HEK293 (cell line): ENCODE data around the gene VEZT.

Experiments used
- CTCF ChIA-PET: fragments of 350-600 bp; formaldehyde crosslinking; extraction: SDS; loops from one replicate; lab custom pipeline; 2021; ENCODE audit warnings: antibody characterized with exemption; lab: Yijun Ruan, JAX
- POLR2A ChIA-PET: fragments of 300-600 bp; formaldehyde crosslinking; extraction: SDS; loops from one replicate; lab custom pipeline; 2020; ENCODE audit warnings: antibody characterized with exemption, inconsistent platforms; lab: Yijun Ruan, JAX
- H3K27ac ChIP-seq: fragments of 200-500 bp; sonication (Bioruptor generic); 2 replicates; pipeline ENCODE4 v1.5.1; 2014; ENCODE audit warnings: low read depth, low read length, control low read depth, inconsistent platforms; ENCODE audit errors: extremely low read depth
- H3K36me3 ChIP-seq, 2 experiments: fragments of 200-500 bp in 1 of 2; sonication (Bioruptor generic) in 1 of 2; 1 replicate in 1 of 2; 2 replicates in 1 of 2; pipeline ENCODE4 v1.5.1; 2014 to 2017; ENCODE audit warnings: inconsistent platforms in 2 of 2, low read length in 2 of 2; ENCODE audit not compliant: control insufficient read depth in 2 of 2, insufficient read depth in 1 of 2
- H3K4me1 ChIP-seq: fragments of 200-500 bp; sonication (Bioruptor generic); 2 replicates; pipeline ENCODE4 v1.5.1; 2014; ENCODE audit warnings: mild to moderate bottlenecking, low read length, inconsistent platforms; ENCODE audit not compliant: control insufficient read depth, insufficient read depth
- H3K4me3 ChIP-seq: 2 replicates; pipeline ENCODE4 v1.5.1; 2011; ENCODE audit warnings: low read depth, mild to moderate bottlenecking, control low read depth, low read length, moderate library complexity
- H3K9me3 ChIP-seq: fragments of 200-500 bp; sonication (Bioruptor generic); 2 replicates; pipeline ENCODE4 v1.5.1; 2014; ENCODE audit warnings: low read depth, low read length, inconsistent platforms; ENCODE audit not compliant: control insufficient read depth, insufficient read depth
- GLIS1 ChIP-seq: fragments of 450-650 bp; formaldehyde crosslinking; IDR thresholded peaks from 2 replicates; pipeline ENCODE4 v1.5.1; 2016; ENCODE audit warnings: missing biosample characterization, missing genetic modification characterization
- PRDM1 ChIP-seq: fragments of 450-650 bp; formaldehyde crosslinking; IDR thresholded peaks from 2 replicates; pipeline ENCODE4; 2016; ENCODE audit warnings: missing biosample characterization, missing genetic modification characterization
- SALL2 ChIP-seq: fragments of 450-650 bp; formaldehyde crosslinking; IDR thresholded peaks from 2 replicates; pipeline ENCODE4 v1.5.0; 2017; ENCODE audit warnings: missing biosample characterization, mild to moderate bottlenecking, missing genetic modification characterization, borderline replicate concordance
- SP7 ChIP-seq: fragments of 450-650 bp; formaldehyde crosslinking; IDR thresholded peaks from 2 replicates; pipeline ENCODE4 v1.5.1; 2016; ENCODE audit warnings: missing biosample characterization, missing genetic modification characterization
- TRIM28 ChIP-seq: IDR thresholded peaks from 2 replicates; pipeline ENCODE4 v1.6.1; 2011; ENCODE audit warnings: low read length, control low read depth, borderline replicate concordance
- ZBTB1 ChIP-seq: fragments of 450-650 bp; formaldehyde crosslinking; IDR thresholded peaks from 2 replicates; pipeline ENCODE4 v1.5.1; 2016; ENCODE audit warnings: missing biosample characterization, missing genetic modification characterization
- ZBTB10 ChIP-seq: fragments of 450-650 bp; formaldehyde crosslinking; IDR thresholded peaks from 2 replicates; pipeline ENCODE4 v1.5.1; 2016; ENCODE audit warnings: missing biosample characterization, missing genetic modification characterization
- ZBTB17 ChIP-seq: fragments of 450-650 bp; formaldehyde crosslinking; IDR thresholded peaks from 2 replicates; pipeline ENCODE4 v1.5.1; 2016; ENCODE audit warnings: missing biosample characterization, missing genetic modification characterization
- ZFP37 ChIP-seq: fragments of 450-650 bp; formaldehyde crosslinking; IDR thresholded peaks from 2 replicates; pipeline ENCODE4 v1.5.1; 2016; ENCODE audit warnings: missing biosample characterization, missing genetic modification characterization
- ZNF133 ChIP-seq: fragments of 450-650 bp; formaldehyde crosslinking; IDR thresholded peaks from 2 replicates; pipeline ENCODE4 v1.5.1; 2016; ENCODE audit warnings: missing biosample characterization, missing genetic modification characterization
- ZNF174 ChIP-seq: fragments of 450-650 bp; formaldehyde crosslinking; IDR thresholded peaks from 2 replicates; pipeline ENCODE4 v1.5.0; 2017; ENCODE audit warnings: missing biosample characterization, mild to moderate bottlenecking, missing genetic modification characterization
- ZNF175 ChIP-seq: fragments of 450-650 bp; formaldehyde crosslinking; IDR thresholded peaks from 2 replicates; pipeline ENCODE4 v1.5.1; 2016; ENCODE audit warnings: missing biosample characterization, missing genetic modification characterization
- ZNF221 ChIP-seq: fragments of 450-650 bp; formaldehyde crosslinking; IDR thresholded peaks from 2 replicates; pipeline ENCODE4 v1.5.1; 2017; ENCODE audit warnings: missing biosample characterization, missing genetic modification characterization, borderline replicate concordance
- ZNF266 ChIP-seq: fragments of 450-650 bp; formaldehyde crosslinking; IDR thresholded peaks from 2 replicates; pipeline ENCODE4 v1.5.1; 2016; ENCODE audit warnings: missing biosample characterization, missing genetic modification characterization, low read depth
- ZNF341 ChIP-seq: fragments of 450-650 bp; formaldehyde crosslinking; IDR thresholded peaks from 2 replicates; pipeline ENCODE4; 2016; ENCODE audit warnings: low read depth, missing biosample characterization, missing genetic modification characterization
- ZNF473 ChIP-seq: fragments of 450-650 bp; formaldehyde crosslinking; IDR thresholded peaks from 2 replicates; pipeline ENCODE4 v1.5.1; 2017; ENCODE audit warnings: missing biosample characterization, missing genetic modification characterization
- ZNF514 ChIP-seq: fragments of 450-650 bp; formaldehyde crosslinking; IDR thresholded peaks from 2 replicates; pipeline ENCODE4 v1.5.1; 2016; ENCODE audit warnings: missing biosample characterization, missing genetic modification characterization
- ZNF621 ChIP-seq: fragments of 450-650 bp; formaldehyde crosslinking; IDR thresholded peaks from 2 replicates; pipeline ENCODE4 v1.5.1; 2017; ENCODE audit warnings: missing biosample characterization, missing genetic modification characterization
- ZNF664 ChIP-seq: fragments of 450-650 bp; formaldehyde crosslinking; IDR thresholded peaks from 2 replicates; pipeline ENCODE4 v1.5.1; 2016; ENCODE audit warnings: missing biosample characterization, missing genetic modification characterization
- ZNF776 ChIP-seq: fragments of 450-650 bp; formaldehyde crosslinking; IDR thresholded peaks from 2 replicates; pipeline ENCODE4 v1.5.0; 2017; ENCODE audit warnings: missing biosample characterization, missing genetic modification characterization, borderline replicate concordance
- ZSCAN4 ChIP-seq: fragments of 450-650 bp; formaldehyde crosslinking; IDR thresholded peaks from 2 replicates; pipeline ENCODE4 v1.5.1; 2017; ENCODE audit warnings: missing biosample characterization, missing genetic modification characterization
- ZXDB ChIP-seq: fragments of 450-650 bp; formaldehyde crosslinking; IDR thresholded peaks from 2 replicates; pipeline ENCODE4 v1.5.1; 2016; ENCODE audit warnings: missing biosample characterization, missing genetic modification characterization
- TF ChIP-seq, protein P1 (sequence below): fragments of 450-650 bp; IDR thresholded peaks from 2 replicates; pipeline ENCODE4 v1.5.1; 2018; ENCODE audit warnings: missing biosample characterization, missing genetic modification characterization
- TF ChIP-seq, protein P2 (sequence below): fragments of 450-650 bp; formaldehyde crosslinking; IDR thresholded peaks from 2 replicates; pipeline ENCODE4 v1.5.1; 2016; ENCODE audit warnings: missing biosample characterization, missing genetic modification characterization
- TF ChIP-seq, protein P3 (sequence below): fragments of 450-650 bp; formaldehyde crosslinking; IDR thresholded peaks from 2 replicates; pipeline ENCODE4 v1.5.1; 2016; ENCODE audit warnings: missing biosample characterization, missing genetic modification characterization

The VEZT gene

GRCh38 chr12:95326855-95327254, 109.2 kb downstream of the VEZT start:
- ChIA-PET CTCF (no interaction called here), POLR2A (no interaction called here)
- H3K9me3 ChIP-seq: no peaks in the 10 kb centered on the region
- no peak overlapping the region for H3K27ac ChIP-seq
- no peaks in the 10 kb centered on the region; the same call in 1 of the 2 replicates for H3K4me1 ChIP-seq
- 0 out of 2 replicates have a peak, but pooled peaks have one; percentile 3 for TF ChIP-seq ZNF266
- TF ChIP-seq ZXDB (tag by site-specific recombination): no peak
- no peak for TF ChIP-seq ZBTB10 (tag by site-specific recombination)
- no peaks in the 10 kb centered on the region for H3K36me3 ChIP-seq
- H3K4me3 ChIP-seq: no peak overlapping the region

DNA sequence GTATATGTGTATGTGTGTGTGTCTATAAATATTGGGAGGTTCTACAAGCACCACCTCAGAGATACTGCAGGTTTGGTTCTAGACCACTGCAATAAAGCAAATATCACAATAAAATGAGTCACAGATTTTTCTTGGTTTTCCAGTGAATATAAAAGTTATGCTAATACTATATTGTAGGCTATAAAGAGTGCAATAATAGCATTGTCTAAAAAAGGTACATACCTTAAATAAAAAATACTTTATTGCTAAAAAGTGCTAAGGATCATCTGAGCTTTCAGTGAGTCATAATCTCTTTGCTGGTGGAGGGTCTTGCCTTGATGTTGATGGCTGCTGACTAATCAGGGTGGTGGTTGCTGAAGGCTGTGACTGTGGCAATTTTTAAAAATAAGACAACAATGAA, 111.1 kb downstream of the VEZT start:
- Histone ChIP-seq H3K4me3 (no peak overlapping the region), H3K4me1 (no peaks in the 10 kb centered on the region; the same call in 1 of the 2 replicates), H3K9me3 (no peaks in the 10 kb centered on the region), H3K36me3 (no peaks in the 10 kb centered on the region), H3K27ac (no peak overlapping the region)
- ChIA-PET POLR2A (interaction anchor here (0.6 kb wide), 1 partner anchor 20 kb away, joined by 3 read pairs; no protein-coding TSS in a partner anchor), CTCF (no interaction called here)
- TF ChIP-seq ZNF174 (tag by site-specific recombination): no peak
- TF ChIP-seq ZNF133 (tag by site-specific recombination): no peak
- TF ChIP-seq PRDM1: no peak
- TF ChIP-seq TRIM28: no peak
- TF ChIP-seq, protein P1, sequence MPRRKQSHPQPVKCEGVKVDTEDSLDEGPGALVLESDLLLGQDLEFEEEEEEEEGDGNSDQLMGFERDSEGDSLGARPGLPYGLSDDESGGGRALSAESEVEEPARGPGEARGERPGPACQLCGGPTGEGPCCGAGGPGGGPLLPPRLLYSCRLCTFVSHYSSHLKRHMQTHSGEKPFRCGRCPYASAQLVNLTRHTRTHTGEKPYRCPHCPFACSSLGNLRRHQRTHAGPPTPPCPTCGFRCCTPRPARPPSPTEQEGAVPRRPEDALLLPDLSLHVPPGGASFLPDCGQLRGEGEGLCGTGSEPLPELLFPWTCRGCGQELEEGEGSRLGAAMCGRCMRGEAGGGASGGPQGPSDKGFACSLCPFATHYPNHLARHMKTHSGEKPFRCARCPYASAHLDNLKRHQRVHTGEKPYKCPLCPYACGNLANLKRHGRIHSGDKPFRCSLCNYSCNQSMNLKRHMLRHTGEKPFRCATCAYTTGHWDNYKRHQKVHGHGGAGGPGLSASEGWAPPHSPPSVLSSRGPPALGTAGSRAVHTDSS (tag by site-specific recombination): no peak
- TF ChIP-seq ZFP37 (tag by site-specific recombination): no peak
- TF ChIP-seq ZNF221 (tag by site-specific recombination): no peak
- TF ChIP-seq ZNF664 (tag by site-specific recombination): no peak
- no peak for TF ChIP-seq ZNF621
- TF ChIP-seq ZBTB17: no peak

GRCh38 chr12:95335948-95336347, 118.3 kb downstream of the VEZT start:
- ChIA-PET CTCF (interaction anchor here (0.7 kb wide), 2 partner anchors 128 to 220 kb away, joined by 3 read pairs; no protein-coding TSS in a partner anchor), POLR2A (interaction anchor here (1.9 kb wide), 1 partner anchor 138 kb away, joined by 6 read pairs; the partner anchor contains the start of gene METAP2)
- no peaks in the 10 kb centered on the region for H3K9me3 ChIP-seq
- no peak overlapping the region for H3K4me3 ChIP-seq
- no peak overlapping the region for H3K27ac ChIP-seq
- H3K36me3 ChIP-seq: no peaks in the 10 kb centered on the region
- H3K4me1 ChIP-seq: no peaks in the 10 kb centered on the region
- TF ChIP-seq, protein P2, sequence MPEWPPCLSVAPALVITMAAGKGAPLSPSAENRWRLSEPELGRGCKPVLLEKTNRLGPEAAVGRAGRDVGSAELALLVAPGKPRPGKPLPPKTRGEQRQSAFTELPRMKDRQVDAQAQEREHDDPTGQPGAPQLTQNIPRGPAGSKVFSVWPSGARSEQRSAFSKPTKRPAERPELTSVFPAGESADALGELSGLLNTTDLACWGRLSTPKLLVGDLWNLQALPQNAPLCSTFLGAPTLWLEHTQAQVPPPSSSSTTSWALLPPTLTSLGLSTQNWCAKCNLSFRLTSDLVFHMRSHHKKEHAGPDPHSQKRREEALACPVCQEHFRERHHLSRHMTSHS (tag by site-specific recombination): no peak
- TF ChIP-seq ZNF514 (no peak), ZBTB1 (tag by site-specific recombination) (no peak), ZSCAN4 (tag by site-specific recombination) (no peak), ZNF473 (no peak), ZNF776 (no peak), SALL2 (tag by site-specific recombination) (no peak), GLIS1 (tag by site-specific recombination) (no peak), ZNF175 (no peak), SP7 (no peak), ZNF341 (tag by site-specific recombination) (no peak)
- TF ChIP-seq, protein P3, sequence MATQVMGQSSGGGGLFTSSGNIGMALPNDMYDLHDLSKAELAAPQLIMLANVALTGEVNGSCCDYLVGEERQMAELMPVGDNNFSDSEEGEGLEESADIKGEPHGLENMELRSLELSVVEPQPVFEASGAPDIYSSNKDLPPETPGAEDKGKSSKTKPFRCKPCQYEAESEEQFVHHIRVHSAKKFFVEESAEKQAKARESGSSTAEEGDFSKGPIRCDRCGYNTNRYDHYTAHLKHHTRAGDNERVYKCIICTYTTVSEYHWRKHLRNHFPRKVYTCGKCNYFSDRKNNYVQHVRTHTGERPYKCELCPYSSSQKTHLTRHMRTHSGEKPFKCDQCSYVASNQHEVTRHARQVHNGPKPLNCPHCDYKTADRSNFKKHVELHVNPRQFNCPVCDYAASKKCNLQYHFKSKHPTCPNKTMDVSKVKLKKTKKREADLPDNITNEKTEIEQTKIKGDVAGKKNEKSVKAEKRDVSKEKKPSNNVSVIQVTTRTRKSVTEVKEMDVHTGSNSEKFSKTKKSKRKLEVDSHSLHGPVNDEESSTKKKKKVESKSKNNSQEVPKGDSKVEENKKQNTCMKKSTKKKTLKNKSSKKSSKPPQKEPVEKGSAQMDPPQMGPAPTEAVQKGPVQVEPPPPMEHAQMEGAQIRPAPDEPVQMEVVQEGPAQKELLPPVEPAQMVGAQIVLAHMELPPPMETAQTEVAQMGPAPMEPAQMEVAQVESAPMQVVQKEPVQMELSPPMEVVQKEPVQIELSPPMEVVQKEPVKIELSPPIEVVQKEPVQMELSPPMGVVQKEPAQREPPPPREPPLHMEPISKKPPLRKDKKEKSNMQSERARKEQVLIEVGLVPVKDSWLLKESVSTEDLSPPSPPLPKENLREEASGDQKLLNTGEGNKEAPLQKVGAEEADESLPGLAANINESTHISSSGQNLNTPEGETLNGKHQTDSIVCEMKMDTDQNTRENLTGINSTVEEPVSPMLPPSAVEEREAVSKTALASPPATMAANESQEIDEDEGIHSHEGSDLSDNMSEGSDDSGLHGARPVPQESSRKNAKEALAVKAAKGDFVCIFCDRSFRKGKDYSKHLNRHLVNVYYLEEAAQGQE: no peak
